ENCODE data around the gene FAM193B. TPM values are rescaled to one million over a fixed set of nuclear protein-coding genes. Genes with fewer than 3 reads are reported as not detected.
A peak's percentile ranks its signal among the peaks of the same experiment; 100 is the strongest.

The FAM193B gene
- total and polyA plus RNA-seq, 9 of the 15 experiments (the other 6 are each of a cell fraction or from before 2014, with no cell fraction given), result 4.4 to 76.4 (median 37.3) TPM

DNA sequence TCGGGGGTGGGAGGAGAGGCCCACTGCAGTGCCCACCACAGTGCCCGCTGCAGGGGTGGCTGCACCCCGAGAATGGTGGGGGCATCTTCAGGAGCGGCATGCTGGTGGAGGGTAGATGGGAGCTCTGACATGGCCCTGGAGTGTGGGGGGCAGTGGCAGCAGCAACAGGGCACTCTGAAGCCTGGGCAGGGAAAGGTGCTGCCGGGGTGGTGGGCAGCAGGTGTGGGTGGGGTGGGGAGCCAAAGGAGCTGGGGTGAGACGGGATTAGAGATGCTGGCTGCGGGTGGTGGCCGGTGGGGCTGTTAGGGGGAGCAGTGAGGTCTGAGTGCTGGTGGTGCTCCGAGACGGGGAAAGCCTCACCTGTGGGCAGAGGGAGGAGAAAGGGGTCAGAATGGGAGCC, 18.0 kb downstream of the FAM193B start:
- Histone ChIP-seq H3K79me2 (ENCODE audit: control insufficient read depth, insufficient read depth, low read length) (no peaks in the 10 kb centered on the region), H3K4me3 (no peak overlapping the region), H3K27me3 (ENCODE audit: control insufficient read depth in 2 of 2, insufficient read depth in 2 of 2, low read length in 2 of 2) (no peaks in the 10 kb centered on the region), H3K9me3 (replicated peaks; ENCODE audit: control insufficient read depth, insufficient read depth, low read depth, low read length) (no peaks in the 10 kb centered on the region), H3K36me3 (ENCODE audit: control insufficient read depth, insufficient read depth, low read length) (peaks cover 89% of the 10 kb centered on the region; the same call in 2 of the 3 replicates), H3K4me1 (replicated peaks in 1 of 2; ENCODE audit: control insufficient read depth in 2 of 2, insufficient read depth in 2 of 2, low read length in 2 of 2) (no peaks in the 10 kb centered on the region), H3K9ac (ENCODE audit: insufficient read depth in 1 of 2, low read depth in 2 of 2, low read length in 2 of 2) (no peak overlapping the region), H3K27ac (ENCODE audit: extremely low read depth, low read depth, low read length) (no peak overlapping the region), H3K9me1 (ENCODE audit: control insufficient read depth, insufficient read depth, low read length) (no peaks in the 10 kb centered on the region), H3K4me2 (ENCODE audit: insufficient read depth, low read length) (no peak overlapping the region), H2AFZ (ENCODE audit: low read depth, low read length) (no peak overlapping the region), H4K20me1 (replicated peaks; ENCODE audit: control insufficient read depth, insufficient read depth, low read length) (peaks cover 3% of the 10 kb centered on the region; the same call in 1 of the 2 replicates)
- intact Hi-C loops (cut with micrococcal nuclease), result no loop called here
- TF ChIP-seq RB1 (IDR thresholded peaks at IDR 0.05; ENCODE audit: low read depth) (no peak), POLR2G (IDR thresholded peaks at IDR 0.05; ENCODE audit: low read depth, low read length) (0 out of 2 replicates have a peak, but pooled peaks have one; percentile 26)
- DNase-seq (ENCODE audit: extremely low read depth in 1 of 4, low spot score in 3 of 4) (no peak), ATAC-seq (no peak), FAIRE-seq (no peak)
- POLR2A ChIA-PET, result interaction anchor here (0.6 to 3.1 kb wide), 3 partner anchors 9 to 103 kb away, joined by 3 to 14 read pairs (median 4); no protein-coding TSS in a partner anchor
- CTCF ChIA-PET (ENCODE audit: low intra/inter-chr PET ratio), result no interaction called here
- no TSS peak for BruUV-seq (replicated peaks)
- in situ Hi-C loops (cut with MboI), result no loop called here
- 90% methylated on average over 8 of the region's 10 CpGs for WGBS (ENCODE audit: insufficient coverage, low coverage, missing lambda C conversion rate)

DNA sequence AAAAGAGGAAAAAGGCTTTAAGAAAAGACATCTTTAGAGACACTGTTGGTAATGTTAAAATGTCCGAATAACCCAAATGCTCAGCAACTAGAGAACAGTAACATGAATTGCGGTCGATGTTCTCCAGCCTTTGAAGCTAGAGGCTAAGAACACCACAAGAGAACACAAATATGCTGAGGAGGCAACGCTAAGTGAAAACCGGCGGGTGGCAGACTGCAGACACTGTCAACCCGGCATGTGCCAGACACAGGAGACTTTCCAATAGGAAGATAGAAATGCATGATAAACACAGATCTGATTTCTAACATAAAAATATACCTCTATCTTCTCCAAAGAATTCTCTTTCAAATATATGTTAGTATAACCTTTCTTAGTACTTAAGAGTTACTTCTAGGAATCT, 19.2 kb downstream of the FAM193B start:
- H3K9me3 ChIP-seq (replicated peaks; ENCODE audit: control insufficient read depth, insufficient read depth, low read depth, low read length), result no peaks in the 10 kb centered on the region
- intact Hi-C loops (cut with micrococcal nuclease) (no loop called here), in situ Hi-C loops (cut with MboI) (no loop called here)
- ChIA-PET POLR2A (interaction anchor here (1.4 to 3.1 kb wide), 2 partner anchors 11 to 17 kb away, joined by 6 to 14 read pairs; no protein-coding TSS in a partner anchor), CTCF (ENCODE audit: low intra/inter-chr PET ratio) (no interaction called here)
- no peak for FAIRE-seq
- peaks cover 7 to 9% of the 10 kb centered on the region in 2 experiments for H3K4me1 ChIP-seq (replicated peaks in 1 of 2; ENCODE audit: control insufficient read depth in 2 of 2, insufficient read depth in 2 of 2, low read length in 2 of 2)
- H3K27ac ChIP-seq (ENCODE audit: extremely low read depth, low read depth, low read length), result no peak overlapping the region
- no TSS peak for BruUV-seq (replicated peaks)
- no peaks in the 10 kb centered on the region for H3K27me3 ChIP-seq (ENCODE audit: control insufficient read depth in 2 of 2, insufficient read depth in 2 of 2, low read length in 2 of 2)
- WGBS (ENCODE audit: insufficient coverage, low coverage, missing lambda C conversion rate), result 92% methylated on average over 7 of the region's 7 CpGs
- peaks cover 92% of the 10 kb centered on the region for H3K36me3 ChIP-seq (ENCODE audit: control insufficient read depth, insufficient read depth, low read length)
- no peak overlapping the region for H3K4me2 ChIP-seq (ENCODE audit: insufficient read depth, low read length)
- no peak for TF ChIP-seq ZC3H11A (IDR thresholded peaks at IDR 0.05; ENCODE audit: low read depth, low read length)
- no peak for TF ChIP-seq PCBP1 (IDR thresholded peaks at IDR 0.05; ENCODE audit: low read depth, low read length, poor library complexity, severe bottlenecking)
- no peak for TF ChIP-seq ZNF780A (CRISPR knock-in tag; IDR thresholded peaks at IDR 0.05)
- TF ChIP-seq ATF1 (CRISPR knock-in tag; IDR thresholded peaks at IDR 0.05), result no peak
- no peak for TF ChIP-seq ATF1 (tag; IDR thresholded peaks at IDR 0.05)
- TF ChIP-seq, protein P1, sequence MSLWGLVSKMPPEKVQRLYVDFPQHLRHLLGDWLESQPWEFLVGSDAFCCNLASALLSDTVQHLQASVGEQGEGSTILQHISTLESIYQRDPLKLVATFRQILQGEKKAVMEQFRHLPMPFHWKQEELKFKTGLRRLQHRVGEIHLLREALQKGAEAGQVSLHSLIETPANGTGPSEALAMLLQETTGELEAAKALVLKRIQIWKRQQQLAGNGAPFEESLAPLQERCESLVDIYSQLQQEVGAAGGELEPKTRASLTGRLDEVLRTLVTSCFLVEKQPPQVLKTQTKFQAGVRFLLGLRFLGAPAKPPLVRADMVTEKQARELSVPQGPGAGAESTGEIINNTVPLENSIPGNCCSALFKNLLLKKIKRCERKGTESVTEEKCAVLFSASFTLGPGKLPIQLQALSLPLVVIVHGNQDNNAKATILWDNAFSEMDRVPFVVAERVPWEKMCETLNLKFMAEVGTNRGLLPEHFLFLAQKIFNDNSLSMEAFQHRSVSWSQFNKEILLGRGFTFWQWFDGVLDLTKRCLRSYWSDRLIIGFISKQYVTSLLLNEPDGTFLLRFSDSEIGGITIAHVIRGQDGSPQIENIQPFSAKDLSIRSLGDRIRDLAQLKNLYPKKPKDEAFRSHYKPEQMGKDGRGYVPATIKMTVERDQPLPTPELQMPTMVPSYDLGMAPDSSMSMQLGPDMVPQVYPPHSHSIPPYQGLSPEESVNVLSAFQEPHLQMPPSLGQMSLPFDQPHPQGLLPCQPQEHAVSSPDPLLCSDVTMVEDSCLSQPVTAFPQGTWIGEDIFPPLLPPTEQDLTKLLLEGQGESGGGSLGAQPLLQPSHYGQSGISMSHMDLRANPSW (CRISPR knock-in tag; IDR thresholded peaks at IDR 0.05), result no peak
- TF ChIP-seq, protein P2, sequence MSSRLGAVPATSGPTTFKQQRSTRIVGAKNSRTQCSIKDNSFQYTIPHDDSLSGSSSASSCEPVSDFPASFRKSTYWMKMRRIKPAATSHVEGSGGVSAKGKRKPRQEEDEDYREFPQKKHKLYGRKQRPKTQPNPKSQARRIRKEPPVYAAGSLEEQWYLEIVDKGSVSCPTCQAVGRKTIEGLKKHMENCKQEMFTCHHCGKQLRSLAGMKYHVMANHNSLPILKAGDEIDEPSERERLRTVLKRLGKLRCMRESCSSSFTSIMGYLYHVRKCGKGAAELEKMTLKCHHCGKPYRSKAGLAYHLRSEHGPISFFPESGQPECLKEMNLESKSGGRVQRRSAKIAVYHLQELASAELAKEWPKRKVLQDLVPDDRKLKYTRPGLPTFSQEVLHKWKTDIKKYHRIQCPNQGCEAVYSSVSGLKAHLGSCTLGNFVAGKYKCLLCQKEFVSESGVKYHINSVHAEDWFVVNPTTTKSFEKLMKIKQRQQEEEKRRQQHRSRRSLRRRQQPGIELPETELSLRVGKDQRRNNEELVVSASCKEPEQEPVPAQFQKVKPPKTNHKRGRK (tag; IDR thresholded peaks at IDR 0.05), result no peak
- TF ChIP-seq, protein P3, sequence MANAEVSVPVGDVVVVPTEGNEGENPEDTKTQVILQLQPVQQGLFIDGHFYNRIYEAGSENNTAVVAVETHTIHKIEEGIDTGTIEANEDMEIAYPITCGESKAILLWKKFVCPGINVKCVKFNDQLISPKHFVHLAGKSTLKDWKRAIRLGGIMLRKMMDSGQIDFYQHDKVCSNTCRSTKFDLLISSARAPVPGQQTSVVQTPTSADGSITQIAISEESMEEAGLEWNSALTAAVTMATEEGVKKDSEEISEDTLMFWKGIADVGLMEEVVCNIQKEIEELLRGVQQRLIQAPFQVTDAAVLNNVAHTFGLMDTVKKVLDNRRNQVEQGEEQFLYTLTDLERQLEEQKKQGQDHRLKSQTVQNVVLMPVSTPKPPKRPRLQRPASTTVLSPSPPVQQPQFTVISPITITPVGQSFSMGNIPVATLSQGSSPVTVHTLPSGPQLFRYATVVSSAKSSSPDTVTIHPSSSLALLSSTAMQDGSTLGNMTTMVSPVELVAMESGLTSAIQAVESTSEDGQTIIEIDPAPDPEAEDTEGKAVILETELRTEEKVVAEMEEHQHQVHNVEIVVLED (CRISPR knock-in tag; IDR thresholded peaks at IDR 0.05), result no peak
- DNase-seq (ENCODE audit: extremely low read depth in 1 of 4, low spot score in 3 of 4), result no peak
- no peak overlapping the region for H3K4me3 ChIP-seq
- H4K20me1 ChIP-seq (replicated peaks; ENCODE audit: control insufficient read depth, insufficient read depth, low read length), result peaks cover 3% of the 10 kb centered on the region
- no peaks in the 10 kb centered on the region for H3K9me1 ChIP-seq (ENCODE audit: control insufficient read depth, insufficient read depth, low read length)
- no peak for ATAC-seq
- no peak overlapping the region for H3K9ac ChIP-seq (ENCODE audit: insufficient read depth in 1 of 2, low read depth in 2 of 2, low read length in 2 of 2)
- no peak overlapping the region for H2AFZ ChIP-seq (ENCODE audit: low read depth, low read length)
- H3K79me2 ChIP-seq (ENCODE audit: control insufficient read depth, insufficient read depth, low read length), result no peaks in the 10 kb centered on the region

Data from K562 (cell line).